Esophagus squamous epithelium (tissue), 5 donors: ENCODE results near the gene ANTXR1. TPM values are rescaled to one million over a fixed set of nuclear protein-coding genes. Genes with fewer than 3 reads are reported as not detected.

Experiments used
- DNase-seq: peaks from one replicate; lab custom pipeline; 2025; lab: John Stamatoyannopoulos, UW
- H3K27ac ChIP-seq, 4 donors: fragments of 200-600 bp; sonication (generic); one replicate each; pipeline ENCODE4 v1.5.1; 2016 to 2019; ENCODE audit warnings: mild to moderate bottlenecking in 1 of 4
- H3K27me3 ChIP-seq, 4 donors: fragments of 200-600 bp; sonication (generic); 1 replicate in 3 of 4; 2 replicates in 1 of 4; pipeline versions ENCODE4 v1.5.1 to v1.6.0; 2017 to 2021; ENCODE audit warnings: antibody characterized with exemption in 1 of 4
- H3K36me3 ChIP-seq, 3 donors: fragments of 200-600 bp; sonication (generic); one replicate each; pipeline ENCODE4 v1.5.1; 2016 to 2019
- H3K4me1 ChIP-seq, 3 donors: fragments of 200-600 bp; sonication (generic); one replicate each; pipeline ENCODE4 v1.5.1; 2017 to 2019
- H3K4me3 ChIP-seq, 4 donors: fragments of 200-600 bp; sonication (generic); 1 replicate in 3 of 4; 2 replicates in 1 of 4; pipeline ENCODE4 v1.5.1; 2016 to 2019; ENCODE audit warnings: mild to moderate bottlenecking in 2 of 4, moderate library complexity in 1 of 4
- H3K9me3 ChIP-seq, 3 donors: fragments of 200-600 bp; sonication (generic); one replicate each; pipeline ENCODE4 v1.5.1; 2016 to 2019
- POLR2A ChIP-seq, 4 donors: fragments of 450-650 bp; IDR thresholded peaks; one replicate each; pipeline ENCODE4 v1.6.1; 2017; ENCODE audit warnings: antibody characterized with exemption in 4 of 4, mild to moderate bottlenecking in 4 of 4, moderate library complexity in 3 of 4
- WGBS, 2 donors: methylation state at CpG; one replicate each; pipeline ENCODE4 v1.1.5; 2018; 5-methylcytosine and 5-hydroxymethylcytosine counted together
- intact Hi-C: fragments of 100-400 bp; cut with DNase I; formaldehyde crosslinking; loops from one replicate; pipeline ENCODE4 v1.15.0; 2022
- total RNA-seq, 4 donors: library from RNA; depleted of rRNA; stranded (reverse); fragments of >200 nt; gene quantifications; one replicate each; pipeline ENCODE4 v1.1.0, GENCODE V29; 2016
- TF ChIP-seq, protein P1 (sequence below), 6 experiments: fragments of 450-650 bp in 4 of 6; fragments of 200-600 bp in 2 of 6; sonication (generic) in 2 of 6; IDR thresholded peaks; one replicate each; pipeline ENCODE4 v1.5.1; 2016 to 2019; ENCODE audit warnings: antibody characterized with exemption in 6 of 6, mild to moderate bottlenecking in 4 of 6, moderate library complexity in 4 of 6
- donor health status: DM: yes; HTN: yes; CAD: no.

ANTXR1 gene
- total RNA-seq, 4 donors from 2014 or later: 7.8 to 50.9 (median 17.3) TPM

DNA sequence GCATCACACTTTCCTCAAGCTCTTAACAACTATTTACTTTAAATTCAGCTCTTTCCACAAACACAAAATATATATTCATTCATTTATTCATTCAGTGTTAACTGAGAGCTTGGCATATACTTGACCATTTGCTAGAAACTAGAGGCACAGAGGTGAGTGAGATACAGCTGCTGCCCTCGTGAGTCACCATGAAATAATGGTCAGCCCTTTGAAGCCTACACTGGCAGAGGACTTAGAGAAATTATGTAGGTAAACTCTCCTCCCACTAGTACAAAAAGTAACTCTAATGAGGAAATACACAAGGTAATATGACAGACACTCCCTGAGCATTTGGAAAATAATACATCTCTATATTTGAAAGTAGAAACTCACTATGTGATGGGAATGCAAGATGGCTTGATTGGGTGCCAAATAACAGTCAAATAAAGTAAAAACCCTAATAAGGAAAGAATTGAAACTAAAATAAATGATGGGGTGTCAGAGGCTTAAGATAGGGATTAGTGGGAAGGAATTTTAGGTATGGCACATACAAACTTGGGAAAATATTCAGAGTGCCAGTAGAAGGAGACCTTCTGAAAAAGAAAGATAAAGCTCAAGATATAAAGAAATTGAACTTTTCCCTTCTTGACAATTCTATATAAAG lies 61.1 kb downstream of the ANTXR1 start:
- peaks cover 0 to 9% (median 0%) of the 10 kb centered on the region in 3 donors for H3K4me1 ChIP-seq
- no peak for DNase-seq
- no peaks in the 10 kb centered on the region for H3K9me3 ChIP-seq
- 36 to 50% methylated on average over 1 of the region's 1 CpG for WGBS, 2 donors
- TF ChIP-seq POLR2A (IDR thresholded peaks at IDR 0.05): no peak
- TF ChIP-seq, protein P1, sequence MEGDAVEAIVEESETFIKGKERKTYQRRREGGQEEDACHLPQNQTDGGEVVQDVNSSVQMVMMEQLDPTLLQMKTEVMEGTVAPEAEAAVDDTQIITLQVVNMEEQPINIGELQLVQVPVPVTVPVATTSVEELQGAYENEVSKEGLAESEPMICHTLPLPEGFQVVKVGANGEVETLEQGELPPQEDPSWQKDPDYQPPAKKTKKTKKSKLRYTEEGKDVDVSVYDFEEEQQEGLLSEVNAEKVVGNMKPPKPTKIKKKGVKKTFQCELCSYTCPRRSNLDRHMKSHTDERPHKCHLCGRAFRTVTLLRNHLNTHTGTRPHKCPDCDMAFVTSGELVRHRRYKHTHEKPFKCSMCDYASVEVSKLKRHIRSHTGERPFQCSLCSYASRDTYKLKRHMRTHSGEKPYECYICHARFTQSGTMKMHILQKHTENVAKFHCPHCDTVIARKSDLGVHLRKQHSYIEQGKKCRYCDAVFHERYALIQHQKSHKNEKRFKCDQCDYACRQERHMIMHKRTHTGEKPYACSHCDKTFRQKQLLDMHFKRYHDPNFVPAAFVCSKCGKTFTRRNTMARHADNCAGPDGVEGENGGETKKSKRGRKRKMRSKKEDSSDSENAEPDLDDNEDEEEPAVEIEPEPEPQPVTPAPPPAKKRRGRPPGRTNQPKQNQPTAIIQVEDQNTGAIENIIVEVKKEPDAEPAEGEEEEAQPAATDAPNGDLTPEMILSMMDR (IDR thresholded peaks at IDR 0.05): no peak
- no peak overlapping the region for H3K4me3 ChIP-seq
- no peaks in the 10 kb centered on the region for H3K27me3 ChIP-seq
- H3K36me3 ChIP-seq: peaks cover 0 to 23% (median 0%) of the 10 kb centered on the region in 3 donors
- H3K27ac ChIP-seq: peak overlapping the region in 3 of 4 donors; percentile 46 to 68 (median 54)
- intact Hi-C loops: no loop called here

DNA sequence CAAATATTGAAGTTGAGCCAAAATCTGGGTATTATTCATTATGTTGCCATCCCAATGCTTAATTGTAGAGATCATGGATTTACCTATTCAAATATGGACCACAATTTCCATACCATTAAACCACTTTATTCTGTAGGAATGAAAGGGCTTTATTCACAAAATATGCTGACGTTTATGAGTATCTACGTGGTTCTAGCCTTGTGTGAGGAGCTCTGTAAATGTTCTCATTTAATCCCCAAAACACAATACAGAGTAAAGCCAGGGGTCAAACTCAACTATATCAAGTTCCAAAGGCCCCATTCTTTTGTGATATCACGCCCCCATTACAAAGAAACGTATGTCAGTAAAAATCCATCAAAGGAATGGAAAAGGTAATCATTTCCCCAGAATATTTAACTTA lies 61.9 kb downstream of the ANTXR1 start:
- Histone ChIP-seq H3K9me3 (no peaks in the 10 kb centered on the region), H3K36me3 (peaks cover 0 to 23% (median 0%) of the 10 kb centered on the region in 3 donors), H3K4me1 (peaks cover 0 to 9% (median 0%) of the 10 kb centered on the region in 3 donors), H3K4me3 (no peak overlapping the region), H3K27ac (peak overlapping the region in 3 of 4 donors; percentile 46 to 68 (median 54)), H3K27me3 (no peaks in the 10 kb centered on the region)
- TF ChIP-seq POLR2A (IDR thresholded peaks at IDR 0.05): no peak
- intact Hi-C loops: no loop called here
- no peak for DNase-seq
- 79 to 85% methylated on average over 4 of the region's 4 CpGs for WGBS, 2 donors

DNA sequence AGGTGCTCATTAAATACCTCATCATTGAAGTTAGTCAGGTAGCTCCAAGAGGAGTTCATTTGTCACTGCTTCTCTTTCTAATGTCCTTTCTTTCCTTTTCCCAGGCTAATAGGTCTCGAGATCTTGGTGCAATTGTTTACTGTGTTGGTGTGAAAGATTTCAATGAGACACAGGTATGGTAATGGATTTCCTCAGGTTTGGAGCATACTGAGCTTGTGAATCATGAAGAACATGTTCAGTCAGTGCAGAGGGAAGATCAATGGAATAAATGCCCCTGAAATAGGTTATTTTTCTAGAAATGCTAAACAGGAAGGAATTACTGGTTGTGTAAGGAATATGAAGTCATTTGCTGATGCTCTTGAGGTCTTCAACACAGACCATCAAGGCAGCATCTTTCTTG lies 62.5 kb downstream of the ANTXR1 start:
- no peak for DNase-seq
- TF ChIP-seq POLR2A (IDR thresholded peaks at IDR 0.05): no peak
- TF ChIP-seq, protein P1 (IDR thresholded peaks at IDR 0.05): no peak

DNA sequence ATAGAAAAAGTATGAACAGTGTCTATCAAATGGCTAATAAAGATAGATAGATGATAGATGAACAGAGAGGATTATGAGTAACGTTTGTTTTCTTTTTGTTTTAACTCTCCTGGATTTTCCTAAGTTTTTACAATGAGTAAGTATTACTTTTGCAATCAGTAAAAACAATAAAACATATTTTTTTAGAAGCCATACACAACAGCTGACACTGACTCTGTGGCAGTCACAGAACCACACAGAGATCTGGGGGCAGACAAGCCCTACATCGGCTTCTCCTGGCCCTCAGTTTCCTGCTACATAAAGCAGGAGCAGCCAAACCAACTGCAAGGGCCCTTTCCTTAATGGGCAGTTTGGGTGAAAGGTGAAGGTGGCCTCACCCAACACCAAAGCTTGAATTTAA lies 63.6 kb downstream of the ANTXR1 start:
- Histone ChIP-seq H3K36me3 (peaks cover 0 to 23% (median 0%) of the 10 kb centered on the region in 3 donors), H3K4me3 (no peak overlapping the region), H3K27ac (peak overlapping the region in 3 of 4 donors; percentile 4 to 46 (median 20)), H3K9me3 (no peaks in the 10 kb centered on the region), H3K27me3 (no peaks in the 10 kb centered on the region), H3K4me1 (peaks cover 0 to 9% (median 0%) of the 10 kb centered on the region in 3 donors)
- 68 to 72% methylated on average over 2 of the region's 2 CpGs for WGBS, 2 donors
- DNase-seq: no peak
- intact Hi-C loops: no loop called here
- TF ChIP-seq POLR2A (IDR thresholded peaks at IDR 0.05): no peak
- TF ChIP-seq, protein P1 (IDR thresholded peaks at IDR 0.05): no peak

More for the DNA sequence above, 62.5 kb downstream of the ANTXR1 start:
- Histone ChIP-seq H3K4me3 (no peak overlapping the region), H3K9me3 (no peaks in the 10 kb centered on the region), H3K36me3 (peaks cover 0 to 23% (median 0%) of the 10 kb centered on the region in 3 donors), H3K27me3 (no peaks in the 10 kb centered on the region), H3K4me1 (peaks cover 0 to 9% (median 0%) of the 10 kb centered on the region in 3 donors), H3K27ac (peak overlapping the region in 3 of 4 donors; percentile 46 to 68 (median 54))
- WGBS, 2 donors: 90 to 100% methylated on average over 1 of the region's 1 CpG
- intact Hi-C loops: no loop called here

GRCh38 chr2:69077252-69077950 lies 64.4 kb downstream of the ANTXR1 start:
- peak overlapping the region in 2 of 4 donors; percentile 20 to 46 for H3K27ac ChIP-seq
- no peak for TF ChIP-seq POLR2A (IDR thresholded peaks at IDR 0.05)
- TF ChIP-seq, protein P1 (IDR thresholded peaks at IDR 0.05): no peak
- peaks cover 0 to 23% (median 0%) of the 10 kb centered on the region in 3 donors for H3K36me3 ChIP-seq
- H3K9me3 ChIP-seq: no peaks in the 10 kb centered on the region
- intact Hi-C loops: no loop called here
- H3K27me3 ChIP-seq: no peaks in the 10 kb centered on the region
- DNase-seq: no peak
- peaks cover 0 to 15% (median 6%) of the 10 kb centered on the region in 3 donors for H3K4me1 ChIP-seq
- WGBS, 2 donors: 76 to 94% methylated on average over 10 of the region's 10 CpGs
- H3K4me3 ChIP-seq: no peak overlapping the region
